ENCODE results near the gene TXNRD1. TPM values are rescaled to one million over a fixed set of nuclear protein-coding genes. Genes with fewer than 3 reads are reported as not detected.
"Not testable (repeated sequence)": the region's sequence is repeated elsewhere in the genome, so short reads cannot be mapped to it uniquely, and the experiment has no call there.

Gene TXNRD1
- total RNA-seq, 1 donor from 2014 or later: 93.3 TPM

DNA sequence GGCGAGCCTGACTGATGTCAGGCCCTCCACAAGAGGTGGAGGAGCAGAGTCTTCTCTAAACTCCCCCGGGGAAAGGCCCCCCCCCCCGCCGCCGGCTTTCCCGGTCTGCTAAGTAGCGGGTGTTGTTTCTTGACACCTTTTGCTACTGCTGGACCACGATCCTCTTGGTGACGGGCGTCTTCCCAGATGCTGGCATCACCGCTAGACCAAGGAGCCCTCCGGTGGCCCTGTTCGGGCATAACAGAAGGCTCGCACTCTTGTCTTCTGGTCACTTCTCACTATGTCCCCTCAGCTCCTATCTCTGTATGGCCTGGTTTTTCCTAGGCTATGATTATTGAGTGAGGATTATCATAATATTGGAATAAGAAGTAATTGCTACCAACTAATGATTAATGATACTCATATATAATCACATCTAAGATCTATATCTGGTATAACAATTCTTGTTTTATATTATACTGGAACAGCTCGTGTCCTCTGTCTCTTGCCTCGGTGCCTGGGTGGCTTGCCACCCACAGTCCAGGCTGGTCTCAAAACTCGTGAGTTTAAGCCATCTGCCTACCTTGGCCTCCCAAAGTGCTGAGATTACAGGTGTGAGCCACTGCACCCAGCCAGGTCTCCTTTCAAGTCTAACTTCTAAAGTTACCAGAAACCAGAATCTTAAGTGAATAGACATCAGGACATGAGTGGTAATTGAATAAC, 78.7 kb downstream of the TXNRD1 start:
- H3K9me3 Mint-ChIP-seq; H3K27ac Mint-ChIP-seq; DNase-seq (ENCODE audit: low spot score); H3K4me3 Mint-ChIP-seq; H3K27me3 Mint-ChIP-seq (ENCODE audit: insufficient read depth); intact Hi-C loops (cut with micrococcal nuclease): not testable (repeated sequence)
- peaks cover 48% of the 10 kb centered on the region for H3K4me1 Mint-ChIP-seq (ENCODE audit: low read depth)
- H3K36me3 Mint-ChIP-seq (ENCODE audit: low read depth): peaks cover 50% of the 10 kb centered on the region

DNA sequence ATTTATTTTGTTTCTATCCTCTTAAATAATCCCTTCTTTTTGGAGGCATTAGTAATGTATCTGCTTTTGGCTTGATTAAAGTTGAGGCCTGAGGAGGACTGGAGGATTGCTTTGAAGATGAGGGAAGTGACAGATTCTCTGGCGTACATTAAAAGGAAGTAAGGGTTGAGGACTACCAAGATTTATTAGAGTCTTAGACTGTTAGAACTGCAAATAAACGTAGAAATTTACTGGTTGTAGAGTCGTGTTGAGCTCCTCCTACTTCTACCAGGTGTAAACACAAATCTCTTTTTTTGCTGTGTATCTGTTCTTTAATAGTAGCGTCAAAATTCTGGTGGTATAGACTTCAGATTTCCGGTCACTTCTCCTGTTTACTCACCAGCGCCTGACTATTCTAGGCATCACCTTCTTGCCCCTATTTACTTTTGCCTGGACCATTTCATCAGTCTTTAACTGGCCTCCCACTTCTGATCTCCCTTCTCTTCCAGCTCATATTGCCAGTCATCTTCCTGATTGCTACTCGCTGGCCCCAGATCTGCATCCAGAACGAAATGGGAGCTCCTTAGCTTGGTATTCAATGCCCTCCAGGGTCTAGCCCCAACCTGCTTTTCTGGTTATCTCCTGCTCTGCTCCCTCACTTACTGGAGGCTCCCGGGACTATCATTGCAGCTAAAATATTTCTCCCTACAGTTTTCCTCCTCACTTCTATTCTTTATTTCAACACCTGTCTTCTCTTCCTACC, 79.5 kb downstream of the TXNRD1 start:
- intact Hi-C loops (cut with micrococcal nuclease): no loop called here
- Mint-ChIP-seq H3K4me1 (ENCODE audit: low read depth) (peaks cover 56% of the 10 kb centered on the region), H3K27ac (no peak overlapping the region), H3K36me3 (ENCODE audit: low read depth) (peaks cover 55% of the 10 kb centered on the region), H3K27me3 (ENCODE audit: insufficient read depth) (no peaks in the 10 kb centered on the region), H3K9me3 (no peaks in the 10 kb centered on the region), H3K4me3 (no peak overlapping the region)
- no peak for DNase-seq (ENCODE audit: low spot score)

GRCh38 chr12:104295954-104296353, 80.4 kb downstream of the TXNRD1 start:
- H3K9me3 Mint-ChIP-seq: no peaks in the 10 kb centered on the region
- peaks cover 60% of the 10 kb centered on the region for H3K36me3 Mint-ChIP-seq (ENCODE audit: low read depth)
- peaks cover 62% of the 10 kb centered on the region for H3K4me1 Mint-ChIP-seq (ENCODE audit: low read depth)
- intact Hi-C loops (cut with micrococcal nuclease): no loop called here
- H3K27ac Mint-ChIP-seq: no peak overlapping the region
- H3K27me3 Mint-ChIP-seq (ENCODE audit: insufficient read depth): no peaks in the 10 kb centered on the region
- H3K4me3 Mint-ChIP-seq: no peak overlapping the region
- no peak for DNase-seq (ENCODE audit: low spot score)

GRCh38 chr12:104296718-104297117, 81.1 kb downstream of the TXNRD1 start:
- Mint-ChIP-seq H3K27ac (no peak overlapping the region), H3K9me3 (no peaks in the 10 kb centered on the region), H3K27me3 (ENCODE audit: insufficient read depth) (no peaks in the 10 kb centered on the region), H3K4me1 (ENCODE audit: low read depth) (peaks cover 61% of the 10 kb centered on the region), H3K4me3 (no peak overlapping the region), H3K36me3 (ENCODE audit: low read depth) (peaks cover 60% of the 10 kb centered on the region)
- no peak for DNase-seq (ENCODE audit: low spot score)
- intact Hi-C loops (cut with micrococcal nuclease): no loop called here

DNA sequence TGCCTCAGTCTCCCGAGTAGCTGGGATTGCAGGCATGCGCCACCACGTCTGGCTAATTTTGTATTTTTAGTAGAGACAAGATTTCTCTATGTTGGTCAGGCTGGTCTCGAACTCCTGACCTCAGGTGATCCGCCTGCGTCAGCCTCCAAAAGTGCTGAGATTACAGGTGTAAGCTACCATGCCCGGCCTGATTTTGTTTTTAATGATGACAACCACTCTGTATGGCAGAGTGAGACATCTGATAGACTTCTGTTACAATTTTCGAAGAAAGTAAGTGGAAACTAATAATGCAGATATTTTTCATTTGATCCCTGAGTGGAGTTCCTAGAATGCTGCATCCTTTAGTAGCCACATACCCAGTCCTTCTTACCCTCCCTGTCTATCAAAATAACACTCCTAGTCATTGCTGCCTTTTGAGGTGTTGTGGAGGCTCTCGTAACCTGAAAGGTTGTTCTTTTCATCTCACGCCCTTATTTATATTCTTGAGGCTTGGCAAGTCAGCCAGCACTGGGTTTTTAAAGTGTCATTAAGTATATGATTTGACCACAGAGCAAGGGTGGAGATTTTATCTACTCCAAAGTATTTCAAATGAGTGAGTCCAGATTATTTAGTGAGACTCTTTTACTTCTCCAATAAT, 82.0 kb downstream of the TXNRD1 start:
- no peaks in the 10 kb centered on the region for H3K27me3 Mint-ChIP-seq (ENCODE audit: insufficient read depth)
- no peak overlapping the region for H3K27ac Mint-ChIP-seq
- no peak for DNase-seq (ENCODE audit: low spot score)
- peaks cover 54% of the 10 kb centered on the region for H3K36me3 Mint-ChIP-seq (ENCODE audit: low read depth)
- no peaks in the 10 kb centered on the region for H3K9me3 Mint-ChIP-seq
- H3K4me1 Mint-ChIP-seq (ENCODE audit: low read depth): peaks cover 56% of the 10 kb centered on the region
- intact Hi-C loops (cut with micrococcal nuclease): no loop called here
- H3K4me3 Mint-ChIP-seq: no peak overlapping the region

DNA sequence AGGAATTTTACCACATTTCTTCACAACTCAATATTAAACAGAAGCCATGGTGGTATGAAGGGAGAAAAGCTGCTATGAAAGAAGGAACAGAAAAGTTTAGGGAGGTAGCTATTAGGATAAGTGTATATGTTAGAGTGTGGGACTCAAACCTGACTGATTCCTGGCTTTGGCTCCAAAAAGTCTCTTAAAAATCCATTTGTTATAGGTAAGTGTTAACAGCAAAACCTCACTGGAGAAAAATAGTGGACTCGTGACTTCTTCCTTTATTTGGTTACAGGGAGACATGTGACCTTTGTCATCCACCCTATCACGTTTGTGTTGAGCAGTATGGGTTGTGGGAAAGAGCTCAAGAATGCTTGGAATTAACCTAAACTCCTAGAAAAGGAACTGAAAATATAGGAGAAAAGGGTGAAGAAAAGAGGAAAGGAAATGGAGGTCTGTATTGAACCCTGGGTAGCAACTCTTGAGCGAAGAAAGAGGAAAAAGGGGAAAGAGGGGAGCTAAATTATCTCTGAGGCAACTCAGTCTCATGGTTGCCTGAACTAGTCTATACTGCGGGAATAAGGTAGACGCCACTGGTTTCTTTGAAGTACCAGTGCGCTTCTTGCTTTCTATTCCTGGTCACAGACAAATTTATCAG, 84.4 kb downstream of the TXNRD1 start:
- Mint-ChIP-seq H3K4me1 (ENCODE audit: low read depth) (peaks cover 59% of the 10 kb centered on the region), H3K27me3 (ENCODE audit: insufficient read depth) (no peaks in the 10 kb centered on the region), H3K4me3 (no peak overlapping the region), H3K27ac (no peak overlapping the region), H3K36me3 (ENCODE audit: low read depth) (peaks cover 45% of the 10 kb centered on the region), H3K9me3 (no peaks in the 10 kb centered on the region)
- intact Hi-C loops (cut with micrococcal nuclease): loop anchor here (5.0 kb wide), 6 partner anchors 98 to 1032 kb away; partner anchors contain the start of genes C12orf75, NFYB and TDG
- no peak for DNase-seq (ENCODE audit: low spot score)

- H3K9me3 Mint-ChIP-seq: no peaks in the 10 kb centered on the region
- intact Hi-C loops (cut with micrococcal nuclease): loop anchor here (1.0 to 5.0 kb wide), 10 partner anchors 14 to 1029 kb away; partner anchors contain the start of genes C12orf75, NFYB, TDG and TXNRD1
- peaks cover 34% of the 10 kb centered on the region for H3K36me3 Mint-ChIP-seq (ENCODE audit: low read depth)
- H3K4me1 Mint-ChIP-seq (ENCODE audit: low read depth): peaks cover 66% of the 10 kb centered on the region
- peak within 1 kb of the TSS; percentile 99 for H3K27ac Mint-ChIP-seq
- DNase-seq (ENCODE audit: low spot score): peak; percentile 92
- no peaks in the 10 kb centered on the region for H3K27me3 Mint-ChIP-seq (ENCODE audit: insufficient read depth)
- H3K4me3 Mint-ChIP-seq: peak within 1 kb of the TSS; percentile 93
These were observed 88.1 kb downstream of the TXNRD1 start, which contains the start of gene EID3 for GRCh38 chr12:104303538-104304151. TSS of gene EID3 (plus strand) at chr12:104303739. CDS start at chr12:104303935, 196 bp downstream.

- peak overlapping the region; percentile 99 for H3K27ac Mint-ChIP-seq
- peaks cover 32% of the 10 kb centered on the region for H3K36me3 Mint-ChIP-seq (ENCODE audit: low read depth)
- H3K4me3 Mint-ChIP-seq: peak overlapping the region; percentile 93
- intact Hi-C loops (cut with micrococcal nuclease): loop anchor here (5.0 kb wide), 6 partner anchors 102 to 1028 kb away; partner anchors contain the start of genes C12orf75, NFYB and TDG
- no peak for DNase-seq (ENCODE audit: low spot score)
- no peaks in the 10 kb centered on the region for H3K9me3 Mint-ChIP-seq
- H3K27me3 Mint-ChIP-seq (ENCODE audit: insufficient read depth): no peaks in the 10 kb centered on the region
- H3K4me1 Mint-ChIP-seq (ENCODE audit: low read depth): peaks cover 64% of the 10 kb centered on the region
These were observed 88.9 kb downstream of the TXNRD1 start for GRCh38 chr12:104304261-104305009.

DNA sequence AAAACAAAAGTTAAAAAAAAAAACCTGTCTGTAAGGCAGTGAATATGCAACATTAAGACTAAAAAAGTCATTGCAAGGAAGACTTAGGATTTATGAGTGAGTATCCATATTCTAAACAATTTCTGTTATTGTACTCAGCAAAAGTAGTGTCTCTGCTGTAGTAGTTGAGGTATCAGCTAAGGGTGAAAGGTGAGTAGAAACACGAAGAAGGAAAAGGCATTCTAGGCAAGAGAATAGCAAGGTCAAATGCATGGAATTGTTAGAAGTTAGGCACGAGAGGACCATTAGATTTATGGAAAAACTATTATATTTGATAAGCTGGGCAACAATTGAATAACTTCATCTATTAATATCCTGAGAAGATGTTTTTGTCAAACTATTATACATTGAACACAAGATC, 89.8 kb downstream of the TXNRD1 start:
- H3K4me1 Mint-ChIP-seq (ENCODE audit: low read depth): peaks cover 55% of the 10 kb centered on the region
- no peaks in the 10 kb centered on the region for H3K9me3 Mint-ChIP-seq
- no peak for DNase-seq (ENCODE audit: low spot score)
- intact Hi-C loops (cut with micrococcal nuclease): no loop called here
- H3K4me3 Mint-ChIP-seq: peak overlapping the region; percentile 93
- H3K36me3 Mint-ChIP-seq (ENCODE audit: low read depth): peaks cover 28% of the 10 kb centered on the region
- H3K27ac Mint-ChIP-seq: peak overlapping the region; percentile 45
- H3K27me3 Mint-ChIP-seq (ENCODE audit: insufficient read depth): no peaks in the 10 kb centered on the region

GRCh38 chr12:104306376-104306775, 90.8 kb downstream of the TXNRD1 start:
- intact Hi-C loops (cut with micrococcal nuclease): no loop called here
- H3K27ac Mint-ChIP-seq: no peak overlapping the region
- peaks cover 52% of the 10 kb centered on the region for H3K4me1 Mint-ChIP-seq (ENCODE audit: low read depth)
- DNase-seq (ENCODE audit: low spot score): no peak
- H3K9me3 Mint-ChIP-seq: no peaks in the 10 kb centered on the region
- peaks cover 27% of the 10 kb centered on the region for H3K36me3 Mint-ChIP-seq (ENCODE audit: low read depth)
- H3K27me3 Mint-ChIP-seq (ENCODE audit: insufficient read depth): no peaks in the 10 kb centered on the region
- H3K4me3 Mint-ChIP-seq: no peak overlapping the region

DNA sequence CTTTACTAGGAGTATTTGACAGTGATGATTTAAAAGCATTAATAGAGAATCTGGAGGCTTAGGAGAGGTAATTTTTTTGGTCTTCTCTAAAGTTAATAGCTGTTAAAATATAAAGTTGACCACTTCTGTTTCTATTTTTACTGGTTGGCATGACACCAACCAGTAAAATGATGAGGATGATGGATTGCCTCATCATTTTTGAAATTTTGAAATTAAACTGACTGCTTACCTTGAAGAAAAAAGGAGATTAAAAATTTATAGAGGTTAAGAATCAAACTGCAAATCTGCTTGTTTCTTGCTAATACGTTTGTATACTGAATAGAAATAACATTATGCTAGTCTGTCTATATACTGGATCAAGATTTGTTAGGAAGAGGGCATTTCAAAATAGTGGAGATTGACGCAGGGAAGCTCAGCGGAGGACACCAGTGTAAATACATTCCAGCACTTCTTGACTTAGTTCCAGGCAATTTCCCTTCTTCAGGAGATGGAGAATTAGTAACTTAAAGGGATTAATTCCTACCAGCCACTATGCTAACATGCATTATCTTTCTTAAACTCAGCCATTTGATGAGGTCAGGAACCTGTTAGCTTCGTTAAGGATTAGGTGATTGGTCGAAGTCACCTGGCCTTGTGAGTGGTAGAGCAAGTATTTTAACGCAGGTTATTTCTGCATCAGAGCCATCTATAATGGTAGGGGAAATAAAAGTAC, 91.5 kb downstream of the TXNRD1 start:
- peaks cover 31% of the 10 kb centered on the region for H3K36me3 Mint-ChIP-seq (ENCODE audit: low read depth)
- H3K4me1 Mint-ChIP-seq (ENCODE audit: low read depth): peaks cover 52% of the 10 kb centered on the region
- no peak overlapping the region for H3K4me3 Mint-ChIP-seq
- no peaks in the 10 kb centered on the region for H3K27me3 Mint-ChIP-seq (ENCODE audit: insufficient read depth)
- no peaks in the 10 kb centered on the region for H3K9me3 Mint-ChIP-seq
- DNase-seq (ENCODE audit: low spot score): no peak
- intact Hi-C loops (cut with micrococcal nuclease): no loop called here
- no peak overlapping the region for H3K27ac Mint-ChIP-seq

All from activated T-helper 1 cell treated with anti-CD3 and anti-CD28 coated beads, Interleukin-12 subunit alpha, Interleukin-12 subunit beta, Interleukin-2, Interleukin-4 antibody, amounts not matched to agents 30 ng/mL and 10 ng/mL and 1 ng/mL, durations not matched to agents 14 hours and 24 hours and 36 hours (primary cell).